ENCODE measurements around the gene CAPNS2. TPM values are rescaled to one million over a fixed set of nuclear protein-coding genes. Genes with fewer than 3 reads are reported as not detected.
"Not testable (repeated sequence)": the region's sequence is repeated elsewhere in the genome, so short reads cannot be mapped to it uniquely, and the experiment has no call there.

The CAPNS2 gene
- total and polyA plus RNA-seq, 2 of the 8 experiments (the other 6 are each of a cell fraction or from before 2014, with no cell fraction given), result not detected

DNA sequence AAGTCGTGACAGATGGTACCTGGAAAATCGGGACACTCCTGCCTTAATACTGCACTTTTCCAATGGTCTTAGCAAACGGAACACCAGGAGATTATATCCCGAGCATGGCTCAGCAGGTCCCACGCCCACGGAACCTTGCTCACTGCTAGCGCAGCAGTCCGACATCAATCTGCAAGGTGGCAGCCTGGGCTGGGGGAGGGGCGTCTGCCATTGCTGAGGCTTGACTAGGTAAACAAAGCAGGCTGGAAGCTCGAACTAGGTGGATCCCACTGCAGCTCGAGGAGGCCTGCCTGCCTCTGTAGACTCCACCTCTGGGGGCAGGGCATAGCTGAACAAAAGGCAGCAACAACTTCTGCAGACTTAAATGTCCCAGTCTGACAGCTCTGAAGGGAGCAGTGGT lies 49.2 kb downstream of the CAPNS2 start:
- H3K18ac ChIP-seq (ENCODE audit: extremely low read depth, low read length); H3K4me3 ChIP-seq (ENCODE audit: extremely low read depth in 1 of 4, insufficient read depth in 2 of 4, low read depth in 3 of 4, low read length in 4 of 4); CTCF ChIA-PET (ENCODE audit: partially characterized antibody); H3K36me3 ChIP-seq (ENCODE audit: control insufficient read depth in 2 of 4, insufficient read depth in 4 of 4, low read length in 3 of 4); H4K5ac ChIP-seq (ENCODE audit: insufficient read length, low read depth, low read length); H2AFZ ChIP-seq (ENCODE audit: low read length); H3K79me1 ChIP-seq (ENCODE audit: low read depth, low read length); H3K9ac ChIP-seq (replicated peaks in 1 of 4; ENCODE audit: extremely low read depth in 1 of 4, low read depth in 3 of 4, low read length in 3 of 4); DNase-seq (ENCODE audit: low read depth in 1 of 2, low spot score in 2 of 2); H3K4me2 ChIP-seq (ENCODE audit: insufficient read depth in 1 of 2, low read depth in 2 of 2, low read length in 2 of 2); H3K23ac ChIP-seq (ENCODE audit: insufficient read length); H3K14ac ChIP-seq (ENCODE audit: insufficient read length); H4K8ac ChIP-seq (ENCODE audit: extremely low read depth, insufficient read depth, low read length); H2AK5ac ChIP-seq (ENCODE audit: low read depth, low read length); H3K23me2 ChIP-seq (ENCODE audit: low read depth, low read length); H2BK5ac ChIP-seq (ENCODE audit: low read depth, low read length); POLR2A ChIA-PET (ENCODE audit: partially characterized antibody); H2BK20ac ChIP-seq (ENCODE audit: low read length); H3K4me1 ChIP-seq (replicated peaks in 1 of 4; ENCODE audit: control insufficient read depth in 3 of 4, insufficient read depth in 4 of 4, low read length in 3 of 4); H3K56ac ChIP-seq (replicated peaks; ENCODE audit: insufficient read length, low read depth, low read length); H3K79me2 ChIP-seq (ENCODE audit: control insufficient read depth in 1 of 2, insufficient read depth in 2 of 2, low read length in 2 of 2); H2BK120ac ChIP-seq (replicated peaks; ENCODE audit: low read depth, low read length); H3K27me3 ChIP-seq (replicated peaks in 1 of 4; ENCODE audit: control insufficient read depth in 3 of 4, extremely low read depth in 1 of 4, insufficient read depth in 3 of 4, low read length in 3 of 4); H2BK12ac ChIP-seq (ENCODE audit: low read depth, low read length); H4K91ac ChIP-seq (replicated peaks; ENCODE audit: insufficient read length, low read length); H4K20me1 ChIP-seq (replicated peaks in 1 of 2; ENCODE audit: control insufficient read depth in 1 of 2, insufficient read depth in 2 of 2, low read length in 2 of 2); H3K4ac ChIP-seq (replicated peaks; ENCODE audit: insufficient read length, low read depth, low read length); H3K27ac ChIP-seq (ENCODE audit: low read depth, low read length); H2BK15ac ChIP-seq (ENCODE audit: low read length); FAIRE-seq: not testable (repeated sequence)
- H3K9me3 ChIP-seq (ENCODE audit: insufficient read depth in 2 of 2, low read depth in 1 of 2, low read length in 1 of 2), result peaks cover 12 to 13% of the 10 kb centered on the region in 2 experiments
- WGBS, 2 experiments (ENCODE audit: extremely low coverage in 1 of 2, insufficient coverage in 1 of 2, insufficient read length in 1 of 2, insufficient replicate concordance in 2 of 2, low coverage in 1 of 2, low lambda C conversion rate in 2 of 2, missing lambda C conversion rate in 1 of 2), result 87% methylated on average over 7 of the region's 11 CpGs; no CpG with 5 or more reads in 1 of the 2 experiments

Other genes starting within 250 kb of the CAPNS2 start
- 0.55 and 0.61 TPM in 2 replicates for gene IRX6, start 242.5 kb upstream of the CAPNS2 start, total RNA-seq (2021; fragmentation: NEBNext Ultra II Directional; extraction: Animal tissue kit (Norgen Biotek cat#: 25700))
- gene IRX6, start 242.5 kb upstream of the CAPNS2 start, polyA plus RNA-seq (2011; rRNA removed), result not detected in 2 replicates
- gene MMP2, start 87.5 kb upstream of the CAPNS2 start, total RNA-seq (2021; fragmentation: NEBNext Ultra II Directional; extraction: Animal tissue kit (Norgen Biotek cat#: 25700)), result 58.2 and 64.5 TPM in 2 replicates
- 33.6 and 45.0 TPM in 2 replicates for gene MMP2, start 87.5 kb upstream of the CAPNS2 start, polyA plus RNA-seq (2011; rRNA removed)
- 7.1 and 10.6 TPM in 2 replicates for gene LPCAT2, start 57.6 kb upstream of the CAPNS2 start, total RNA-seq (2021; fragmentation: NEBNext Ultra II Directional; extraction: Animal tissue kit (Norgen Biotek cat#: 25700))
- gene LPCAT2, start 57.6 kb upstream of the CAPNS2 start, polyA plus RNA-seq (2011; rRNA removed), result 2.2 TPM in 2 replicates
- 0.40 TPM in 1 of 2 replicates, not detected in the other for gene SLC6A2, start 89.3 kb downstream of the CAPNS2 start, total RNA-seq (2021; fragmentation: NEBNext Ultra II Directional; extraction: Animal tissue kit (Norgen Biotek cat#: 25700))
- gene SLC6A2, start 89.3 kb downstream of the CAPNS2 start, polyA plus RNA-seq (2011; rRNA removed), result 0.25 and 0.35 TPM in 2 replicates